GM19099 (cell line): ENCODE results near the gene MAGEB2.

Experiments used
- POLR2A ChIP-seq: IDR thresholded peaks from 3 replicates; pipeline ENCODE4 v1.6.1; 2011; ENCODE audit warnings: low read depth; ENCODE audit not compliant: insufficient read length; ENCODE audit errors: extremely low read depth

Gene MAGEB2

GRCh38 chrX:30215357-30215843 is at the start of gene MAGEB2:
MAGEB2 (plus strand) TSS chrX:30215563; CDS start chrX:30218581, 3,018 bp downstream.
- TF ChIP-seq POLR2A: no peak

- no peak for TF ChIP-seq POLR2A
Measured at GRCh38 chrX:30170900-30171299, 44.5 kb upstream of the MAGEB2 start.

GRCh38 chrX:30181353-30181752 is 34.0 kb upstream of the MAGEB2 start:
- no peak for TF ChIP-seq POLR2A

- TF ChIP-seq POLR2A: no peak
Measured at GRCh38 chrX:30183554-30183953, 31.8 kb upstream of the MAGEB2 start.

- no peak for TF ChIP-seq POLR2A
Measured at GRCh38 chrX:30190426-30190825, 24.9 kb upstream of the MAGEB2 start.

GRCh38 chrX:30196322-30196721 is 19.0 kb upstream of the MAGEB2 start:
- TF ChIP-seq POLR2A: no peak

GRCh38 chrX:30212172-30212571 is 3.2 kb upstream of the MAGEB2 start:
- no peak for TF ChIP-seq POLR2A

- TF ChIP-seq POLR2A: no peak
Measured at GRCh38 chrX:30217465-30217864, 2.1 kb downstream of the MAGEB2 start.

- no peak for TF ChIP-seq POLR2A
Measured at GRCh38 chrX:30219372-30219771, 4.0 kb downstream of the MAGEB2 start.

GRCh38 chrX:30220661-30221060 is 5.3 kb downstream of the MAGEB2 start:
- TF ChIP-seq POLR2A: no peak

- TF ChIP-seq POLR2A: no peak
Measured at GRCh38 chrX:30224536-30224935, 9.2 kb downstream of the MAGEB2 start.

GRCh38 chrX:30228526-30228925 is 13.2 kb downstream of the MAGEB2 start:
- no peak for TF ChIP-seq POLR2A

- TF ChIP-seq POLR2A: no peak
Measured at GRCh38 chrX:30230395-30230794, 15.0 kb downstream of the MAGEB2 start, which contains the start of gene MAGEB3. MAGEB3 (plus strand) TSS chrX:30230657; CDS start chrX:30235925, 5,268 bp downstream.

- TF ChIP-seq POLR2A: no peak
Measured at GRCh38 chrX:30241724-30242415, 26.5 kb downstream of the MAGEB2 start, which contains the start of gene MAGEB4. MAGEB4 (plus strand) TSS chrX:30242000; CDS start chrX:30242136, 136 bp downstream.

- TF ChIP-seq POLR2A: no peak
Measured at GRCh38 chrX:30246769-30247489, 31.6 kb downstream of the MAGEB2 start, which contains the start of gene MAGEB1. MAGEB1 (plus strand) TSS chrX:30247146; CDS start chrX:30250494, 3,348 bp downstream.

GRCh38 chrX:30248854-30249253 is 33.5 kb downstream of the MAGEB2 start:
- no peak for TF ChIP-seq POLR2A
